NCI-H2107 treated with DMSO at 0.1 percent for 48 hours (cell line): Measurements from ENCODE around the gene CREBRF.
A peak's percentile ranks its signal among the peaks of the same experiment; 100 is the strongest.
"Not testable (repeated sequence)": the region's sequence is repeated elsewhere in the genome, so short reads cannot be mapped to it uniquely, and the experiment has no call there.

Experiments used
- DNase-seq: peaks from one replicate; lab custom pipeline; 2025; ENCODE audit not compliant: unreplicated experiment; lab: John Stamatoyannopoulos, UW

Gene CREBRF

DNA sequence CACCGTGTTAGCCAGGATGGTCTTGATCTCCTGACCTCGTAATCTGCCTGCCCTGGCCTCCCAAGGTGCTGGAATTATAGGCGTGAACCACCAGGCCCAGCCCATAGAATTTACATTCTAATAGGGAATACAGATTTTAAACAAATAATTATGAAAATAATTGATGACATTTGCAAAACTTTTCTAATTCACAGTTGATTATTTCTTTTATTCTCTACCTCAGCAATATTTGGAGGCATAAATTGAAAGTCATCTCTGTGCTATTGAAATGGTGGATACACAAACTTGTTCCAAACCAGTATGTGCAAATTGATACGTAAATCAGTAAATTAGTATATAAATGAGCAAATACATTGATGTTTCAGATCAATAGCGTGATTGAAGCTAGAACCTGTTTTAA is 96.4 kb downstream of the CREBRF start:
- DNase-seq = no peak

DNA sequence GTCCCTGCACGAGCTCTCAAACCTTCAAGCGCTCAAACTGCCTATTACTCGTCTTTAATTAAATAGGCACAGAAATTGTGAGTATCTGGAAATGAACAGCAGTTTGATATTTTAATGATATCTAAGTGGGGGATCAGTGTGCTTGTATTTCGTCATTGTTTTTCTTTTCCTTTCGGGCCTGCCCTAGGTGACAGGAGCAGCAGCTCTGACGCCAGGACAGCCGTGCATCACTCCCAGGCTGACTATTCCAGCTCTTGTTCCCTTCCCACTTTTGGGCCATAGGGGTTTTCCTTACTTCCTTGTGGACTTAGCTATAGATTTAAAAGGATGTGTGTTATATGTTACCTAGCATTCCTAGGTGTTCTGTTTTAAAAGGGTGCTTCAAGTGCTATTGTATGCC is 97.7 kb downstream of the CREBRF start:
- no peak for DNase-seq

- not testable (repeated sequence) for DNase-seq
These were observed 98.5 kb downstream of the CREBRF start for GRCh38 chr5:173154619-173155018.

DNA sequence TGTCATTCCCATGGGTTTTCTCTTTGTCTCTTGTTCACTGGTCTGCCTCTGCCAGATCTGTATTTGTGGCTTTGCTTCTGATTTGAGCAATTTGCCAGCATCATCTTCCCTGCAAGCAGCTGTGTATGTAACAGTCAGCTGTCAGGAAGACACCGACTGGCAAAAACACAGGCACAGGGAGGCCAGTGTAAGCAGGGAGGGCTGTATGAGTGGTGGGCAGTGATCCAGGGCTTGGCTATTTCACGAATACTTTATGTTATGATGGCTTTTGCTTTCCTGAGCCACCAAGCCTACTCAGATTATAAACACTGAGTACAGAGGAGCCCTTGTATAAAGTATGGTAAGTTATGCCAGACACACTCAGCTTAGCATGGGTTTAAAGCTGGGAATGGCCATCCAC is 99.8 kb downstream of the CREBRF start:
- no peak for DNase-seq

DNA sequence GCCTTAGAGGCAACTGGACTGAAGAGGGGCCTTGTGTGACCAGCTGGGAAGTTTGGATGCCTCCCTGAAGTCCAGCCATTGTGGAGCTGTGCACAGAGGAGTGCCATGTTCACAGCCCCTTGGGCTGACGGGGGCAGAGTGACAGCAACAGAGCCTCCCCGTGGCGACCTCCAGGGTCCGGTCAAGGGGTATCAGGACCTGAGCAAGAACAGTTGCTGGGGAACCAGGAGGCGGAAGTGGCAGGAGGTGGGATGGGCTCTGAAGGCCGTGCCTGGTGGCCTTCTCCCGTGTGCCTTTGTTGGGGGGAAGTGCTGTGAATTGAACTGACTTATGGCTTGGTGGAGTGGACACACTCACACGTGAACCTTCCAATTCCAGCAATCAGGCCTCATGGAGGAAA is 102.2 kb downstream of the CREBRF start:
- DNase-seq = no peak

DNA sequence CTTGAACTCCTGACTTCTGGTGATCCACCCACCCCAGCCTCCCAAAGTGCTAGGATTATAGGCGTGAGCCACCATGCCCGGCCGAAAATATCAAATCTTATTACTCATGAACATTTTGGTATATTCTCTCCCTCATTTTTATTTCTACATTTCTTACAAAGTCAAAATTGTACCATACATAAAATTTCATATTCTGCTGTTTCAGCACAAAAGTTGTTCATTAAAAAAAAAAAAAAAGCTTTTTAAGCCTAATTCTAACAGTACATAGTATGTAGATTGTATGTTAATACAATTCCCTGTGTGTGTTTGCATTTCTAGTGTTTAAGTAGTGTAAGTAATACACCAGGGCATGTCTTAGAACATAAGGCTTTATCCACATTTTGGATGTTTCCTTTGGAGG is 103.1 kb downstream of the CREBRF start:
- no peak for DNase-seq

GRCh38 chr5:173161148-173161547 is 105.0 kb downstream of the CREBRF start:
- DNase-seq = no peak

- no peak for DNase-seq
These were observed 107.1 kb downstream of the CREBRF start for GRCh38 chr5:173163219-173163618.

- DNase-seq = no peak
These were observed 109.2 kb downstream of the CREBRF start for GRCh38 chr5:173165177-173166016.

- DNase-seq = no peak
These were observed 116.0 kb downstream of the CREBRF start for GRCh38 chr5:173172166-173172565.

DNA sequence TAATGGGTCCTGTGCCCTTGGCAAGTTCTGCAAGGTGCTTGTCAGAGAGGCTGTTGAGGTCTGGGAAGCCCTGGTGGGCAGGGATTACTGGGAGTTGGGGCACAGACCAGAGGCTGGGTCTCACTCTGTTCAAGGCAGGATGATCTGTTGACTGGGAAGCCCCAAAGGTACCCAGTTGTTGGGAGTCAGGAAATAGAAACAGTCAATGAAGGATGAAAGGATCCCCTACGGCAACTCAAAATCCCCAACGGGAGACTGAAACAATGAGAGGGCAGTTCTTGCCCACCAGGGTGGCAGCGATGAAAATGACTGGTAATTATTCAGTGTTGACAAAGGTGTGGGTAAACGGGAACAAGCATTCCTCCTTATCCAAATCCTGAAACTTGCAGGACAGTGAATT is 119.4 kb downstream of the CREBRF start:
- DNase-seq = no peak

DNA sequence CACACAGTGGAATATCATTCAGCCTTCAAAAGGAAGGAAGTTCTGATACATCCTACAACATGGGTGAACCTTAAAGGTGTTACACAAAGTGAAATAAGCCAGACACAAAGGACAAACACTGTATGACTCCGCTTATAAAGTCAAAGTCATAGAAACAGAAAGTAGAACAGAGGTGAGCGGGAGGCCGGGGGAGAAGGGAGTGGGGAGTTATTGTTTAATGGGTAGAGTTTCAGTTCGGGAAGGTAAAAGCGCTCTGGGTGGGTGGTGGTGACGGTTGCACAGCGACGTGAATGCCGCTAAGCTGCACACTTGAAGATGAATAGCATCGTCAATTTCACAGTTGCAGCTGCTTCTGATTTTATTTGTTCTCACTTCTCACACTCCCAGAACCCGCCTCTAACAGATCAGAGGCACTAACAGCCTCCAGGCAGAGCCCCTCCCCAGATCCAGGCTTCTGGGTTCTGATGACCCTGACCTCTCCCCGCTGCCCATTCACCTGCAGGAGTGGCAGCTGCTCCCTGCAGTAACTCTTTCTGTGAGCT is 122.3 kb downstream of the CREBRF start:
- peak; percentile 10 for DNase-seq

GRCh38 chr5:173180331-173180730 is 124.2 kb downstream of the CREBRF start:
- no peak for DNase-seq

- DNase-seq = no peak
These were observed 131.0 kb downstream of the CREBRF start for GRCh38 chr5:173187054-173187743.

GRCh38 chr5:173188280-173188679 is 132.1 kb downstream of the CREBRF start:
- no peak for DNase-seq
